B cell (primary cell): ENCODE results near the gene HLA-DQB1. TPM values are rescaled to one million over a fixed set of nuclear protein-coding genes. Genes with fewer than 3 reads are reported as not detected.

Experiments
- ATAC-seq: fragments of 200-7000 bp; cut with Tn5 transposase; one replicate; pipeline ENCODE4 v1.10.0; 2021; ENCODE audit warnings: low read depth, mild to moderate bottlenecking, moderate number of reproducible peaks, moderate library complexity
- CTCF ChIA-PET: fragments of 350-600 bp; sonication (Branson Sonifier 250); formaldehyde crosslinking; loops from one replicate; lab custom pipeline; 2021; ENCODE audit warnings: antibody characterized with exemption, inconsistent platforms; lab: Charles Lee
- POLR2A ChIA-PET: fragments of 350-600 bp; sonication (Branson Sonifier 250); formaldehyde crosslinking; loops from one replicate; lab custom pipeline; 2021; ENCODE audit warnings: antibody characterized with exemption; lab: Charles Lee
- DNase-seq: peaks from one replicate; pipeline ENCODE4 v3.0.0; 2013
- H2AFZ ChIP-seq: 2 replicates; pipeline ENCODE4 v1.6.1; 2012; ENCODE audit warnings: mild to moderate bottlenecking, low read depth, low read length; ENCODE audit not compliant: insufficient read depth, poor library complexity, severe bottlenecking
- H3K27ac ChIP-seq, 2 donors: 1 replicate in 1 of 2; 2 replicates in 1 of 2; pipeline ENCODE4 v1.5.1; 2012 to 2013; ENCODE audit warnings: low read length in 2 of 2, mild to moderate bottlenecking in 2 of 2, moderate library complexity in 1 of 2
- H3K27me3 ChIP-seq, 4 experiments: fragments of 200-600 bp in 1 of 4; sonication (generic) in 1 of 4; replicated peaks in 1 of 4; 1 replicate in 2 of 4; 2 replicates in 2 of 4; pipeline versions ENCODE4 v1.6.1 to v1.7.0; 2013 to 2016; ENCODE audit warnings: low read length in 3 of 4, mild to moderate bottlenecking in 2 of 4, mixed read lengths in 1 of 4, moderate library complexity in 1 of 4; ENCODE audit not compliant: insufficient read depth in 4 of 4, control insufficient read depth in 3 of 4; ENCODE audit errors: control extremely low read depth in 1 of 4
- H3K36me3 ChIP-seq, 2 experiments: replicated peaks in 1 of 2; 1 replicate in 1 of 2; 2 replicates in 1 of 2; pipeline versions ENCODE4 v1.6.1 to v1.7.1; 2013; ENCODE audit warnings: low read length in 1 of 2; ENCODE audit not compliant: insufficient read depth in 2 of 2, control insufficient read depth in 1 of 2; ENCODE audit errors: control extremely low read depth in 1 of 2, extremely low read depth in 1 of 2
- H3K4me1 ChIP-seq, 2 donors: fragments of 200-600 bp in 1 of 2; sonication (generic) in 1 of 2; 1 replicate in 1 of 2; 2 replicates in 1 of 2; pipeline versions ENCODE4 v1.5.1 to v1.6.1; 2013 to 2017; ENCODE audit warnings: low read length in 2 of 2; ENCODE audit not compliant: control insufficient read depth in 2 of 2, insufficient read depth in 2 of 2
- H3K4me2 ChIP-seq: replicated peaks from 2 replicates; pipeline ENCODE3; 2012; ENCODE audit warnings: mild to moderate bottlenecking, low read depth, low read length; ENCODE audit not compliant: poor library complexity, severe bottlenecking
- H3K4me3 ChIP-seq, 5 experiments: fragments of 200-600 bp in 1 of 5; sonication (generic) in 1 of 5; 1 replicate in 3 of 5; 2 replicates in 2 of 5; pipeline versions ENCODE4 v1.5.1 to v1.7.0; 2011 to 2016; ENCODE audit warnings: low read length in 4 of 5, mild to moderate bottlenecking in 4 of 5, low read depth in 2 of 5, control low read depth in 1 of 5, moderate library complexity in 1 of 5; ENCODE audit not compliant: insufficient read depth in 1 of 5; ENCODE audit errors: control extremely low read depth in 1 of 5, extremely low read depth in 1 of 5
- H3K79me2 ChIP-seq: fragments of 200-600 bp; sonication (generic); one replicate; pipeline ENCODE4 v1.6.0; 2016; ENCODE audit warnings: low read length; ENCODE audit not compliant: control insufficient read depth, insufficient read depth
- H3K9ac ChIP-seq: fragments of 200-600 bp; sonication (generic); 2 replicates; pipeline ENCODE4 v1.6.1; 2017; ENCODE audit warnings: mild to moderate bottlenecking, low read length, moderate library complexity
- H3K9me3 ChIP-seq, 3 donors: one replicate each; pipeline versions ENCODE4 v1.6.1 to v1.7.1; 2013; ENCODE audit warnings: low read length in 2 of 3; ENCODE audit not compliant: control insufficient read depth in 2 of 3, insufficient read depth in 1 of 3; ENCODE audit errors: control extremely low read depth in 1 of 3
- H4K20me1 ChIP-seq: 2 replicates; pipeline ENCODE4 v1.6.0; 2012; ENCODE audit warnings: mild to moderate bottlenecking, low read length; ENCODE audit not compliant: insufficient read depth, control insufficient read depth, poor library complexity, severe bottlenecking
- H3K27ac Mint-ChIP-seq: one replicate; pipeline ENCODE4 v1.8.0; 2021; ENCODE audit warnings: mixed read lengths
- H3K27me3 Mint-ChIP-seq: one replicate; pipeline ENCODE4 v1.8.0; 2021; ENCODE audit warnings: mixed read lengths
- H3K4me1 Mint-ChIP-seq: one replicate; pipeline ENCODE4 v1.8.0; 2021; ENCODE audit warnings: mixed read lengths
- H3K4me3 Mint-ChIP-seq: one replicate; pipeline ENCODE4 v1.8.0; 2021; ENCODE audit warnings: mixed read lengths
- H3K9me3 Mint-ChIP-seq: one replicate; pipeline ENCODE4 v1.8.0; 2022; ENCODE audit warnings: mixed read lengths; ENCODE audit not compliant: insufficient read depth
- CTCF ChIP-seq: fragments of 200-600 bp; IDR thresholded peaks from one replicate; pipeline ENCODE4 v1.8.0; 2022; ENCODE audit warnings: antibody characterized with exemption, mild to moderate bottlenecking
- EZH2 ChIP-seq: IDR thresholded peaks from 2 replicates; pipeline ENCODE4 v1.6.1; 2012; ENCODE audit warnings: borderline replicate concordance, low read depth, mild to moderate bottlenecking, moderate library complexity, low read length; ENCODE audit not compliant: insufficient read depth, poor library complexity, severe bottlenecking
- WGBS: methylation state at CpG from one replicate; pipeline ENCODE4 v1.1.5; 2013; ENCODE audit warnings: missing lambda C conversion rate; ENCODE audit not compliant: insufficient coverage; 5-methylcytosine and 5-hydroxymethylcytosine counted together
- intact Hi-C: fragments of 100-400 bp; cut with micrococcal nuclease; formaldehyde crosslinking; loops from one replicate; pipeline ENCODE4 v1.10.0; 2022
- polyA plus RNA-seq: library from polyadenylated mRNA; depleted of rRNA; stranded (reverse); fragments of >200 nt; gene quantifications from 2 replicates; pipeline ENCODE4 v1.2.3, GENCODE V29; 2012
- total RNA-seq, 2 donors: library from RNA; stranded (reverse); fragments of 120-200 nt in 1 of 2; gene quantifications; 1 replicate in 1 of 2; 2 replicates in 1 of 2; pipeline versions ENCODE4 v1.2.3 to v1.2.4, GENCODE V29; 2013 to 2022

Gene HLA-DQB1
- total and polyA plus RNA-seq, 2 donors (not counting 1 experiment from before 2014, with no cell fraction given) = 267 to 986 TPM

- Histone ChIP-seq H3K4me2 (peak overlapping the region; percentile 77), H3K27ac (peak overlapping the region; percentile 95 to 96), H3K9ac (peak overlapping the region; percentile 68), H3K4me3 (peak overlapping the region in 4 of 5 experiments; percentile 19 to 64 (median 30)), H4K20me1 (no peaks in the 10 kb centered on the region), H3K27me3 (no peaks in the 10 kb centered on the region), H3K36me3 (no peaks in the 10 kb centered on the region), H2AFZ (no peak overlapping the region), H3K9me3 (no peaks in the 10 kb centered on the region), H3K4me1 (peaks cover 42 to 43% of the 10 kb centered on the region in 2 donors), H3K79me2 (peaks cover 41% of the 10 kb centered on the region)
- DNase-seq = peak; percentile 85
- Mint-ChIP-seq H3K4me3 (peak overlapping the region; percentile 88), H3K27me3 (no peaks in the 10 kb centered on the region), H3K27ac (peak overlapping the region; percentile 99), H3K9me3 (peaks cover 2% of the 10 kb centered on the region), H3K4me1 (peaks cover 48% of the 10 kb centered on the region)
- peak; percentile 65 for ATAC-seq
- WGBS = 30% methylated on average over 2 of the region's 5 CpGs
- CTCF ChIA-PET = interaction anchor here (0.7 to 6.3 kb wide), 17 partner anchors 8 to 319 kb away, joined by 3 to 77 read pairs (median 3); partner anchors contain the start of genes HLA-DQB1 and HLA-DRA
- TF ChIP-seq EZH2 = no peak
- no peak for TF ChIP-seq CTCF
- intact Hi-C loops = loop anchor here (1.0 to 10.0 kb wide), 3 partner anchors 22 to 415 kb away; no protein-coding TSS in a partner anchor
- POLR2A ChIA-PET = interaction anchor here (0.5 to 8.3 kb wide), 12 partner anchors 11 to 386 kb away, joined by 3 to 123 read pairs (median 3); partner anchors contain the start of genes HLA-DPB1, HLA-DQA1, HLA-DQB1 and HLA-DRA
Measured at GRCh38 chr6:32689531-32690501, 23.4 kb upstream of the HLA-DQB1 start.
